Activated T-helper 17 cell treated with anti-CD3 and anti-CD28 coated beads, Interleukin-2, amount 50 U/mL, for 72 hours (primary cell): ENCODE measurements around the gene TOMM5. TPM values are rescaled to one million over a fixed set of nuclear protein-coding genes. Genes with fewer than 3 reads are reported as not detected.

Experiments used
- ATAC-seq: fragments of 150-1000 bp; cut with Tn5 transposase; replicated peaks from 2 replicates; pipeline ENCODE4 v1.10.0; 2021; ENCODE audit warnings: mild to moderate bottlenecking, moderate library complexity
- H3K27ac Mint-ChIP-seq: one replicate; pipeline ENCODE4 v1.8.0; 2022; ENCODE audit warnings: mixed read lengths
- H3K27me3 Mint-ChIP-seq: one replicate; pipeline ENCODE4 v1.8.0; 2022; ENCODE audit warnings: mixed read lengths
- H3K36me3 Mint-ChIP-seq: one replicate; pipeline ENCODE4 v1.8.0; 2022; ENCODE audit warnings: low read depth, mild to moderate bottlenecking, mixed read lengths
- H3K4me1 Mint-ChIP-seq: one replicate; pipeline ENCODE4 v1.8.0; 2022; ENCODE audit warnings: mixed read lengths
- H3K4me3 Mint-ChIP-seq: one replicate; pipeline ENCODE4 v1.8.0; 2022; ENCODE audit warnings: mild to moderate bottlenecking, mixed read lengths
- H3K9me3 Mint-ChIP-seq: one replicate; pipeline ENCODE4 v1.8.0; 2022; ENCODE audit warnings: mixed read lengths
- total RNA-seq, 2 donors: library from RNA; stranded (reverse); gene quantifications; one replicate each; pipeline ENCODE4 v1.2.3, GENCODE V29; 2022

Gene TOMM5
- total RNA-seq, 2 donors from 2014 or later: 77.7 to 158 TPM

DNA sequence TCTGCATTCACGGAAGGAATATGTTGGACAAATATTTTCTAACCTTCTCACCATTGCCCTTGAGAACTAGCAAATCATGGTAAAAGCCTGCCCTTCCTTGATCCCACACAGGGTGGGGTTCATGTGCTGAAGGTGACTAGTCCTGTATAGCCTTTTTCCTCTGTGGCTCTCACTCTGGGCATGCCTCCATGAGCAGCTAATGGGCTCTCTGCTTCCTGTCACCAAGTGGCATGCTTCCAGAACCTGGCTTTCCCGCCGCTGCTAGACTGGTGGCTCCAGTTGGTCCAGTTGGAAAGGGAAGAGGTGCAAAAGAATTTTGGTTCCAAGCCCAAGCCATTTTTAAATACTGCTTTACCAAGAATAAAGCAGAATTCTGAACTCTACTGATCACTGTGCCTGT lies 51.8 kb downstream of the TOMM5 start:
- ATAC-seq: no peak
- Mint-ChIP-seq H3K27ac (no peak overlapping the region), H3K36me3 (no peaks in the 10 kb centered on the region), H3K4me1 (no peaks in the 10 kb centered on the region), H3K9me3 (no peaks in the 10 kb centered on the region), H3K4me3 (no peak overlapping the region), H3K27me3 (no peaks in the 10 kb centered on the region)

GRCh38 chr9:37539634-37540033 lies 52.8 kb downstream of the TOMM5 start:
- no peaks in the 10 kb centered on the region for H3K36me3 Mint-ChIP-seq
- ATAC-seq: no peak
- no peak overlapping the region for H3K27ac Mint-ChIP-seq
- H3K27me3 Mint-ChIP-seq: no peaks in the 10 kb centered on the region
- no peaks in the 10 kb centered on the region for H3K9me3 Mint-ChIP-seq
- H3K4me3 Mint-ChIP-seq: no peak overlapping the region
- no peaks in the 10 kb centered on the region for H3K4me1 Mint-ChIP-seq

Other genes starting within 250 kb of the TOMM5 start
- gene GRHPR, start 169.9 kb downstream of the TOMM5 start, total RNA-seq: 10 to 100 TPM; 46.4 to 47.0 TPM
- 10 to 100 TPM in 1 of 2 donors, 1 to 10 TPM in 1; 7.7 to 13.8 TPM for gene ZBTB5, start 127.1 kb downstream of the TOMM5 start, total RNA-seq
- 10 to 100 TPM; 57.3 to 65.1 TPM for gene POLR1E, start 106.6 kb downstream of the TOMM5 start, total RNA-seq
- 1 to 10 TPM; 3.6 to 4.8 TPM for gene FBXO10, start 16.2 kb downstream of the TOMM5 start, total RNA-seq
- not detected for gene FRMPD1, start 58.4 kb upstream of the TOMM5 start, total RNA-seq
- gene TRMT10B, start 161.2 kb upstream of the TOMM5 start, total RNA-seq: 10 to 100 TPM in 1 of 2 donors, 1 to 10 TPM in 1; 9.9 to 13.1 TPM
- gene EXOSC3, start 192.5 kb upstream of the TOMM5 start, total RNA-seq: 10 to 100 TPM; 57.9 to 98.4 TPM
- 10 to 100 TPM in 1 of 2 donors, 1 to 10 TPM in 1; 9.7 to 12.0 TPM for gene DCAF10, start 208.2 kb upstream of the TOMM5 start, total RNA-seq